Smooth muscle cell (in vitro differentiated cells): ENCODE data around the gene GBP4. TPM values are rescaled to one million over a fixed set of nuclear protein-coding genes. Genes with fewer than 3 reads are reported as not detected.
A peak's percentile ranks its signal among the peaks of the same experiment; 100 is the strongest.

Experiments
- DNase-seq: peaks from one replicate; lab custom pipeline; 2025; ENCODE audit not compliant: unreplicated experiment; lab: John Stamatoyannopoulos, UW
- H2AFZ ChIP-seq: fragments of 200-600 bp; sonication (generic); 2 replicates; pipeline ENCODE4 v1.6.0; 2016; ENCODE audit warnings: antibody characterized with exemption, low read depth, mild to moderate bottlenecking
- H3F3A ChIP-seq: fragments of 200-600 bp; sonication (generic); 2 replicates; pipeline ENCODE4 v1.6.0; 2017; ENCODE audit warnings: antibody characterized with exemption, low read depth
- H3K27ac ChIP-seq: fragments of 200-600 bp; sonication (generic); 2 replicates; pipeline ENCODE4 v1.5.1; 2016; ENCODE audit warnings: low read depth, mild to moderate bottlenecking
- H3K27me3 ChIP-seq: fragments of 200-600 bp; sonication (generic); 2 replicates; pipeline ENCODE4 v1.6.1; 2016; ENCODE audit warnings: low read depth, mild to moderate bottlenecking
- H3K36me3 ChIP-seq: fragments of 200-600 bp; sonication (generic); 2 replicates; pipeline ENCODE4 v1.5.1; 2016; ENCODE audit warnings: low read depth
- H3K4me1 ChIP-seq: fragments of 200-600 bp; sonication (generic); 2 replicates; pipeline ENCODE4 v1.5.1; 2016; ENCODE audit warnings: low read depth
- H3K4me2 ChIP-seq: fragments of 200-600 bp; sonication (generic); 2 replicates; pipeline ENCODE4 v1.6.0; 2016; ENCODE audit warnings: mild to moderate bottlenecking
- H3K4me3 ChIP-seq: fragments of 200-600 bp; sonication (generic); 2 replicates; pipeline ENCODE4 v1.5.1; 2016; ENCODE audit warnings: mild to moderate bottlenecking
- H3K79me2 ChIP-seq: fragments of 200-600 bp; sonication (generic); 2 replicates; pipeline ENCODE4 v1.6.0; 2016; ENCODE audit warnings: low read depth, mild to moderate bottlenecking
- H3K9ac ChIP-seq: fragments of 200-600 bp; sonication (generic); 2 replicates; pipeline ENCODE4 v1.6.0; 2016; ENCODE audit warnings: low read depth
- H3K9me3 ChIP-seq: fragments of 200-600 bp; sonication (generic); replicated peaks from 2 replicates; pipeline ENCODE4 v1.5.1; 2016; ENCODE audit warnings: low read depth
- H4K20me1 ChIP-seq: fragments of 200-600 bp; sonication (generic); 2 replicates; pipeline ENCODE4 v1.6.0; 2016; ENCODE audit warnings: low read depth
- CTCF ChIP-seq: fragments of 200-600 bp; sonication (generic); IDR thresholded peaks from 2 replicates; pipeline ENCODE4 v1.5.1; 2017; ENCODE audit warnings: borderline replicate concordance, mild to moderate bottlenecking, antibody characterized with exemption; ENCODE audit not compliant: insufficient read depth, poor library complexity, severe bottlenecking
- whole genome bisulfite sequencing: methylation state at CpG from one replicate; pipeline ENCODE4 v1.1.7; 2016; ENCODE audit warnings: low lambda C conversion rate; 5-methylcytosine and 5-hydroxymethylcytosine counted together
- polyA plus RNA-seq: library from polyadenylated mRNA; unstranded; fragments of >200 nt; fragmentation: Nextera tagmentation; extraction: Ambion mirVana; gene quantifications from 2 replicates; pipeline ENCODE4 v1.2.1, GENCODE V29; 2016
- total RNA-seq: library from RNA; depleted of rRNA; stranded (reverse); fragments of >200 nt; gene quantifications from 2 replicates; pipeline ENCODE4 v1.2.3, GENCODE V29; 2014

GBP4 gene
- total and polyA plus RNA-seq, 2 experiments from 2014 or later: 0.11 to 0.31 TPM

DNA sequence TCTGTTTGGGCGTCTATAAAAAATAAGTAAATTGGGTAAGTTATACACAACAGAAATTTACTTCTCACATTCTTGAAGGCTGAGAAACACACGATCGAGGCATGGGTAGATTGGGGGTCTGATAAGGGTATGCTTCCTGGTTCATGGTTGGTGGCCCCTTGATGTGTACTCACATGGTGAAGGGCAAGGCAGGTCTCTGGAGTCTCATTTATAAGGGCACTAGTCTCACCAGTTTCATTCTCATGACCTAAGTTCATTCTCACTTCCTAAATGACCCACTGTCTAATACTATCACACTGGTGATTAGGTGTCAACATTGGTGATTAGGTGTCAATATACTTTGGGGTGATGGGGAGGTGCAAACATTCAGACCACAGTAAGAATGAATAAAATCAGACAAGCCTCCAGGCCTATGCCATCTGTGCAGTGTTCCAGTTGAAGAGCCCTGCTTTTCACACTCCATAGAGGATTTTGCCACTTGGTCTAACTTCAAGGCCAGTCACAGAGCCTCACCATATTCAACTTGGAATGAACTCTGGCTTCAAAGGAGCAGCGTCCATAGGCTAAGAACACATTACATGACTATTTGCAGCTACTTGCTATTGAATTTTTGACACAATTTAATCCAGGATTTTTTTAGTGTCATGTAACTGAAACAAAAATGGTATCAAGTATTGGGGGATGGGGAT lies 2.5 kb upstream of the GBP4 start:
- Histone ChIP-seq H3K9me3 (no peaks in the 10 kb centered on the region), H3K79me2 (no peaks in the 10 kb centered on the region), H3K27ac (peak overlapping the region; percentile 23), H3K36me3 (no peaks in the 10 kb centered on the region), H3F3A (peaks cover 12% of the 10 kb centered on the region), H3K4me2 (peak overlapping the region; percentile 20), H3K4me3 (no peak overlapping the region), H3K9ac (no peak overlapping the region), H4K20me1 (no peaks in the 10 kb centered on the region), H3K4me1 (no peaks in the 10 kb centered on the region), H2AFZ (no peak overlapping the region), H3K27me3 (no peaks in the 10 kb centered on the region)
- no peak for TF ChIP-seq CTCF
- no peak for DNase-seq
- WGBS: 42% methylated on average over 4 of the region's 4 CpGs

GRCh38 chr1:89200663-89201062 lies 1.9 kb upstream of the GBP4 start:
- Histone ChIP-seq H3K79me2 (no peaks in the 10 kb centered on the region), H3K27ac (peak overlapping the region; percentile 23), H2AFZ (no peak overlapping the region), H3K36me3 (no peaks in the 10 kb centered on the region), H4K20me1 (no peaks in the 10 kb centered on the region), H3K9ac (no peak overlapping the region), H3K4me2 (peak overlapping the region; percentile 20), H3F3A (peaks cover 12% of the 10 kb centered on the region), H3K27me3 (no peaks in the 10 kb centered on the region), H3K4me1 (no peaks in the 10 kb centered on the region), H3K4me3 (no peak overlapping the region), H3K9me3 (no peaks in the 10 kb centered on the region)
- WGBS: 23% methylated on average over 2 of the region's 2 CpGs
- no peak for DNase-seq
- no peak for TF ChIP-seq CTCF

DNA sequence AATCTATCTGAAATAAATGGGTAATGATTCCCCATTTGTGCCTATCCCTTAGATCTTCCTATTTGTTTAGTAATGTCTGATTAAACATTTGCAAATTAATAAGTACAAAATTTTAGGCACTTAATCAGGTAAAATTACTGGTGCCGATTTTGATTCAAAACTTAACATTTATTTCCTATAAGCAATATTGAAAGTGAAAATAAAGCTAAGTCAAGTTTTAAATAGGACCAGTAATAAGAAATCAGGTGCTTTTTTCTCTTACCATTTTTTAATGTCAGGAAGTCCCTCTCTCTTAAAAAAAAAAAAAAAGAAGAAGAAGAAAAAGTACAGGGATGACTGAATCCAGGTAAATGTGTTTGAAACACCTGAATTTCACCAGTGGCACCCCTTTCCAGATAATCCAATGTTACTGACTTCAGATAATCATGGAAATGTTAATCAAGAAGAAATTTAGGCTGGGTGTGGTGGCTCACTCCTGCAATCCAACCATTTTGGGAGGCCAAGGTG lies 836 bp upstream of the GBP4 start:
- Histone ChIP-seq H3K9ac (no peak overlapping the region), H4K20me1 (no peaks in the 10 kb centered on the region), H3K27ac (no peak overlapping the region), H3K9me3 (no peaks in the 10 kb centered on the region), H3K36me3 (no peaks in the 10 kb centered on the region), H3K4me2 (peak overlapping the region; percentile 76), H3K79me2 (no peaks in the 10 kb centered on the region), H2AFZ (no peak overlapping the region), H3K4me3 (no peak overlapping the region), H3K4me1 (no peaks in the 10 kb centered on the region), H3K27me3 (no peaks in the 10 kb centered on the region), H3F3A (peaks cover 12% of the 10 kb centered on the region)
- TF ChIP-seq CTCF: no peak
- DNase-seq: no peak
- WGBS: 100% methylated on average over 1 of the region's 1 CpG

- peak overlapping the region; percentile 35 for H3K4me3 ChIP-seq
- peaks cover 6% of the 10 kb centered on the region for H3F3A ChIP-seq
- no peak overlapping the region for H3K9ac ChIP-seq
- H2AFZ ChIP-seq: peak overlapping the region; percentile 73
- H3K79me2 ChIP-seq: no peaks in the 10 kb centered on the region
- H3K4me1 ChIP-seq: no peaks in the 10 kb centered on the region
- DNase-seq: no peak
- no peak overlapping the region for H3K27ac ChIP-seq
- no peaks in the 10 kb centered on the region for H3K9me3 ChIP-seq
- peak overlapping the region; percentile 76 for H3K4me2 ChIP-seq
- no peaks in the 10 kb centered on the region for H3K36me3 ChIP-seq
- no peaks in the 10 kb centered on the region for H4K20me1 ChIP-seq
- H3K27me3 ChIP-seq: no peaks in the 10 kb centered on the region
- no peak for TF ChIP-seq CTCF
- WGBS: 26% methylated on average over 8 of the region's 8 CpGs
Observed at GRCh38 chr1:89198081-89198480, 661 bp downstream of the GBP4 start.
